ENCODE measurements around the gene PICALM.
"Not testable (repeated sequence)": the region's sequence is repeated elsewhere in the genome, so short reads cannot be mapped to it uniquely, and the experiment has no call there.

PICALM gene

GRCh38 chr11:85976525-85976924 is 92.4 kb downstream of the PICALM start:
- DNase-seq (ENCODE audit: low spot score): no peak

- DNase-seq (ENCODE audit: low spot score): no peak
Measured at GRCh38 chr11:85974122-85974521, 94.8 kb downstream of the PICALM start.

GRCh38 chr11:85970593-85970992 is 98.3 kb downstream of the PICALM start:
- no peak for DNase-seq (ENCODE audit: low spot score)

- DNase-seq (ENCODE audit: low spot score): no peak
Measured at GRCh38 chr11:85967457-85967856, 101.4 kb downstream of the PICALM start.

- no peak for DNase-seq (ENCODE audit: low spot score)
Measured at GRCh38 chr11:85965202-85965601, 103.7 kb downstream of the PICALM start.

GRCh38 chr11:85961930-85962363 is 106.9 kb downstream of the PICALM start:
- DNase-seq (ENCODE audit: low spot score): no peak

GRCh38 chr11:85961130-85961529 is 107.8 kb downstream of the PICALM start:
- no peak for DNase-seq (ENCODE audit: low spot score)

- DNase-seq (ENCODE audit: low spot score): no peak
Measured at GRCh38 chr11:85960678-85961077, 108.2 kb downstream of the PICALM start.

GRCh38 chr11:85955531-85955930 is 113.4 kb downstream of the PICALM start:
- no peak for DNase-seq (ENCODE audit: low spot score)

- no peak for DNase-seq (ENCODE audit: low spot score)
Measured at GRCh38 chr11:85953491-85954143, 115.3 kb downstream of the PICALM start.

GRCh38 chr11:85952108-85952485 is 116.8 kb downstream of the PICALM start:
- not testable (repeated sequence) for DNase-seq (ENCODE audit: low spot score)

GRCh38 chr11:85951428-85952107 is 117.3 kb downstream of the PICALM start:
- no peak for DNase-seq (ENCODE audit: low spot score)

GRCh38 chr11:85951049-85951405 is 117.9 kb downstream of the PICALM start:
- DNase-seq (ENCODE audit: low spot score): no peak

GRCh38 chr11:85950317-85951048 is 118.4 kb downstream of the PICALM start:
- DNase-seq (ENCODE audit: low spot score): no peak

GRCh38 chr11:85949798-85950197 is 119.1 kb downstream of the PICALM start:
- no peak for DNase-seq (ENCODE audit: low spot score)

- DNase-seq (ENCODE audit: low spot score): no peak
Measured at GRCh38 chr11:85948884-85949283, 120.0 kb downstream of the PICALM start.

- peak; percentile 6 for DNase-seq (ENCODE audit: low spot score)
Measured at GRCh38 chr11:85947431-85948272, 121.2 kb downstream of the PICALM start.

GRCh38 chr11:85946221-85946620 is 122.7 kb downstream of the PICALM start:
- DNase-seq (ENCODE audit: low spot score): no peak

GRCh38 chr11:85945788-85946187 is 123.1 kb downstream of the PICALM start:
- no peak for DNase-seq (ENCODE audit: low spot score)

GRCh38 chr11:85945296-85945695 is 123.6 kb downstream of the PICALM start:
- DNase-seq (ENCODE audit: low spot score): no peak

- DNase-seq (ENCODE audit: low spot score): peak; percentile 29
Measured at GRCh38 chr11:85941380-85941973, 127.4 kb downstream of the PICALM start.
